ENCODE results near the gene EFCAB9. TPM values are rescaled to one million over a fixed set of nuclear protein-coding genes. Genes with fewer than 3 reads are reported as not detected.

Gene EFCAB9
- polyA plus RNA-seq, 2 of the 4 experiments (the other 2 are of a cell fraction): not detected

GRCh38 chr5:172183881-172184280 is 10.1 kb upstream of the EFCAB9 start:
- H3K27ac ChIP-seq: no peak overlapping the region
- POLR2A ChIA-PET: no interaction called here
- ATAC-seq: no peak
- CTCF ChIA-PET: interaction anchor here (1.3 to 8.0 kb wide), 3 partner anchors 30 to 125 kb away, joined by 3 to 93 read pairs (median 3); no protein-coding TSS in a partner anchor
- 87% methylated on average over 4 of the region's 4 CpGs for WGBS (ENCODE audit: missing lambda C conversion rate)
- no peak overlapping the region for H3K4me3 ChIP-seq
- no peak for TF ChIP-seq HMGXB4 (CRISPR knock-in tag; IDR thresholded peaks at IDR 0.05; ENCODE audit: borderline replicate concordance)
- no peak for TF ChIP-seq HOXB5 (CRISPR knock-in tag; IDR thresholded peaks at IDR 0.05)
- no peak for TF ChIP-seq TFCP2L1 (CRISPR knock-in tag; IDR thresholded peaks at IDR 0.05)
- TF ChIP-seq NFE2L2 (conservative IDR thresholded peaks at IDR 0.05; ENCODE audit: low read length): no peak
- TF ChIP-seq MAZ (IDR thresholded peaks at IDR 0.05; ENCODE audit: borderline replicate concordance, low read depth, low read length): no peak
- no peak for TF ChIP-seq ZNF302 (CRISPR knock-in tag; IDR thresholded peaks at IDR 0.05)
- no peak for TF ChIP-seq NR3C1 (IDR thresholded peaks at IDR 0.05)
- TF ChIP-seq ESRRA (IDR thresholded peaks at IDR 0.05; ENCODE audit: borderline replicate concordance, low read length): no peak
- no peak for TF ChIP-seq HOXB13 (CRISPR knock-in tag; IDR thresholded peaks at IDR 0.05; ENCODE audit: low read depth)
- TF ChIP-seq RFX5 (IDR thresholded peaks at IDR 0.05): no peak
- TF ChIP-seq REST (IDR thresholded peaks at IDR 0.05): no peak
- TF ChIP-seq PHF8 (IDR thresholded peaks at IDR 0.05; ENCODE audit: borderline replicate concordance, low read depth): no peak
- TF ChIP-seq RNF2 (IDR thresholded peaks at IDR 0.05; ENCODE audit: borderline replicate concordance, low read depth): no peak
- TF ChIP-seq HOXA7 (CRISPR knock-in tag; IDR thresholded peaks at IDR 0.05): no peak
- no peak for TF ChIP-seq EHF (CRISPR knock-in tag; IDR thresholded peaks at IDR 0.05)
- TF ChIP-seq HDAC2 (IDR thresholded peaks at IDR 0.05): no peak
- TF ChIP-seq BCL3 (IDR thresholded peaks at IDR 0.05): no peak
- H3K4me2 ChIP-seq: no peak overlapping the region
- no peak for FAIRE-seq
- peaks cover 8% of the 10 kb centered on the region for H3K4me1 ChIP-seq
- no peaks in the 10 kb centered on the region for H3K9me3 ChIP-seq
- DNase-seq (ENCODE audit: low read depth in 1 of 2, low spot score in 1 of 2): no peak

GRCh38 chr5:172185096-172185461 is 8.9 kb upstream of the EFCAB9 start:
- POLR2A ChIA-PET: no interaction called here
- no peaks in the 10 kb centered on the region for H3K9me3 ChIP-seq
- no peak overlapping the region for H3K4me2 ChIP-seq
- WGBS (ENCODE audit: missing lambda C conversion rate): 91% methylated on average over 10 of the region's 10 CpGs
- no peak for TF ChIP-seq RCOR1 (IDR thresholded peaks at IDR 0.05; ENCODE audit: low read depth, low read length)
- no peak for TF ChIP-seq BCL3 (IDR thresholded peaks at IDR 0.05)
- no peak for TF ChIP-seq FOSB (CRISPR knock-in tag; IDR thresholded peaks at IDR 0.05)
- TF ChIP-seq ESRRA (IDR thresholded peaks at IDR 0.05; ENCODE audit: borderline replicate concordance, low read length): no peak
- peaks cover 8% of the 10 kb centered on the region for H3K4me1 ChIP-seq
- FAIRE-seq (no peak), ATAC-seq (no peak), DNase-seq (ENCODE audit: low read depth in 1 of 2, low spot score in 1 of 2) (no peak)
- H3K27ac ChIP-seq: no peak overlapping the region
- CTCF ChIA-PET: interaction anchor here (0.6 to 8.0 kb wide), 4 partner anchors 9 to 327 kb away, joined by 3 to 93 read pairs (median 5); no protein-coding TSS in a partner anchor
- no peak overlapping the region for H3K4me3 ChIP-seq
